Measurements from ENCODE around the gene FNDC3B.
"Not testable (repeated sequence)": the region's sequence is repeated elsewhere in the genome, so short reads cannot be mapped to it uniquely, and the experiment has no call there.

The FNDC3B gene

DNA sequence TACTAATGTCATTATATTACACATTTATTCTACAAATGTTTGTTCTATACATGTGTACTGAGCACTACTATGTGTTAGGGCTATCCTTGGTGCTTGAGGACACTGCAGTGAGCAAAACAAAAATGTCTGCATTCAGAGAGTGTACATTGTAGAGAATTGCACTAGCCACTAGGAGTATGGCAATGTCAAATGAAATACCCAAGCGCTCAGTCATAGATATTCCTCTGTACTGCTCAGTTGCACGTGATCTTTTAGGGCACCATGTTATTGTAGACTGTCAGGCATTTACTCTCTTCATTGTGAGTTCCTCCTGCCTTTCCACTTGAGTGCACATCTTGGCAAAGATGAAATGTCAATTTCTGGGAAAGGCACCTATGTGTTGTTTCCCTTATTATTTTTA, 36.8 kb downstream of the FNDC3B start:
- no peak for DNase-seq

DNA sequence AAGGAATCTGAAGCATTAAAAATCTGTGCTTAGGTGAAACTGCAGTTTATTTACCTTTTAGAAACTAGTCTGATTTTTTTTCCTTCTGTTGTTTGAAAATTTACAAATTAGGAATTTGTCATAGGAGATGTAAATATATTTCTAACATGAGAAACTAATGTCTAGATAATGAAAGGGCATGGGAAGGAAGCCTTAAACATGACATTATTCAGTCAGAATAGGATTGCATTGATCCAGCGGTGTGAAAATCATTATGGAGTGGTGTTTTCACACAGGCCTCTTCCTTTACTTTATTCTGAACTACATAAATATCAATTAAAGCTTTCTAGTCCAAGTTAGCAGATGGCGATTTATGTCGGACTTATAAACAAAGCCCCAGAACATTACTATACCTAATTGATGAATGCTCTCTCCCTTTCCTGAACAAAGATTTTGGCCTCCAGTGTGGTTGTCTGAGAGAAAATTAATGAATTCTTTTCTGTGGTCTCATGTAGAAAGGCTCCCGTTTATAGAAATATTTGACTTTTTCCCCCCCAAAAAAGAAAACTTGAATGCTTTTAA, 37.9 kb downstream of the FNDC3B start:
- no peak for DNase-seq

DNA sequence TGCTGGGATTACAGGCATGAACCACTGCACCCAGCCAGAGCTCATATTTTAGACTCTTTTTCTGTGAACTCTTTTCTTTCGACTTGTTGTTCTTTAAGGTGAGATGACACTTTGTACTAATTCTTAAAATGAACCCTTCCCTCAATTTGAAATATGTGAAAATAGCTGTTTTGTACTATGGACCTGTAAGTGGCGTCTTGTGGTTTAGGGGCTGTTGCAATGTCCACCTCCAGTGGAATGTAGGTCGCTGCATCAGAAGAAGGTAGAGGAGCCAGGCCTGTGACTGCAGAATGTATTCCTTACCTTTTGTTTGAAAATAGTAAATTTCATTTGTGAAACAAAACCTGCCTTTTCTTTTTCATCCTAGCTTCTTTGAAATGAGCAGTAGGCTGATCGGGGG, 38.9 kb downstream of the FNDC3B start:
- no peak for DNase-seq

DNA sequence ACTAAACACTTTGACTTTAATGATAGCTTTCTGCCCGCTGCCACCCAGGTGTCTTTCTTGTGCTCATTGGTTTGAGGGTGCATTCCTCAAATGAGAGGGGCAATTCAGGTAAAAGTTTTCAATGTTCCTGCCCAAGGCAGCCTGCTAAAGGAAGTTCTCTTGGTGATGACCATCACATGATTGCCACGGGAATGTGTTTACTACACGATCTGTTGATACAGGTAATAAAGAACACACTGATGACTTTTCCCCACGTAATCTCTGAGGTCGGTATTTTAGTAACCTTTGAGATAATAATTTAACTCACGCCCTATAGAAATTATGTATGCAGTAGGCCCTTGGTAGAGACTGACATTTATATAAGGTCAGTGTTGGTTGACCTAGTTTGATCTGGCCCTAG, 39.3 kb downstream of the FNDC3B start:
- DNase-seq, result no peak

DNA sequence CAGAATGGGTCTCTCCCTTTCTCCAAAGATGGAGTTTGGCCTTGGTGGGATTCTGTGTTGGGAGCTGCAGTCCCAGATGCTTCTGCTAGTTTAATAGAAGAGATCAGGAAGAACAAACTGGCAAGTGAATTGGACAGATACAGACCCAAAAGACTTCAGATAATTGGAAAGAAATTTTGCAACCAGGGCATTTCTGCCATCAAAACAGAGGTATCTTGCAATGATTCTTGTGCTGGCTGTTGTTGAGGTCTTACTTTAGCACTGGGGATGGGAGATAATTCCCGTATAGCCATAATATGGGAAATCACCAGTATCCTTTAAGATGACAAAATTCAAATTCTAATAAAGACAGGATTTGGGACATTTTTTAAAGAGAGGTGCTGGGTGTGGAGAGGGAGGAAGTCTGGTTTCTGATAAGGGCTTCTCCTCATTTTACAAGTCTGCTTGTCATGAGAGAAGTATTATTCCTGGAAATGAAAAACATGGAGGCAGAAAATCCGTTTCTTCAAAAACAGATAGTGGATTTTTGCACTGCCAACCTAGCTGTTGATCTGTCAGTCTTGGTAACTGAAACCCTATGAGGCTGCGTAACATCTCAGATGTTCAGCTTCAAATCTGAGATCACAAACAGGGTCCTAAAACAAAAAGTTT, 40.1 kb downstream of the FNDC3B start:
- DNase-seq, result no peak

DNA sequence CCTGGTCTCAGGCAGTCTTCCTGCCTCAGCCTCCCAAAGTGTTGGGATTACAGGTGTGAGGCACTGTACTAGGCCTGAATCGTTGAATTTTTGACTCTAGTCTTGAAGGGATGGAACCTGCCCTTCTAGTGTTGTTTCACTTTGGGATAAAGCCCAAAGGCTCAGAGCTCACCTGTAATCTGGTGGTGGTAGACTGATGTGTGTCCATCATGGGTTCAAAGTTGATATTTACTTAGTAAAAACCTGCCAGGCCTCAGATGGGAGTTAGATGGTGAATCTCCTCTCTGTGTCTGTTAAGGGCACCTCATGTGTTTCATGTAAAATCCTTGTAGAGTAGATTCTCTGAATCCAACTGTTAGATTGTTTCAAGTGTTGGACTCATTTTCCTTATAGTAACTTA, 41.1 kb downstream of the FNDC3B start:
- no peak for DNase-seq

DNA sequence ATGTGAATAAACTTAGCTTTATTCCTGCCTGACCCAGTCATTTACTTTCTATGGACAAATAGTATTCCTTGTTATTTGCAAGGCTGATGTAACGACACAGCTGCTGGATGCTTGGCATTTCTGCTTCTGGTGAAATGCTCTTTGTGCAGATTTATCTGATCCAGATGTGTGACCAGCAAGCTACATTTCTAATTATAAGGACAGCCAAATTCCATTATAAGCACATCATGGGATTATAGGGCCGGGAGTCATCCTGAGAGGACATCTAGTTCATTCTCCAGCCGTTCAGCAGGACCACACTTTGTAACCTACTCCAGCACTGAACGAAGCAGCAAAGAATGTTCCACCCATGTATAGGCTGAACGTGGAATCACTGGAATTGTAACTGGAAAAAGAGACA, 42.9 kb downstream of the FNDC3B start:
- peak; percentile 77 for DNase-seq

DNA sequence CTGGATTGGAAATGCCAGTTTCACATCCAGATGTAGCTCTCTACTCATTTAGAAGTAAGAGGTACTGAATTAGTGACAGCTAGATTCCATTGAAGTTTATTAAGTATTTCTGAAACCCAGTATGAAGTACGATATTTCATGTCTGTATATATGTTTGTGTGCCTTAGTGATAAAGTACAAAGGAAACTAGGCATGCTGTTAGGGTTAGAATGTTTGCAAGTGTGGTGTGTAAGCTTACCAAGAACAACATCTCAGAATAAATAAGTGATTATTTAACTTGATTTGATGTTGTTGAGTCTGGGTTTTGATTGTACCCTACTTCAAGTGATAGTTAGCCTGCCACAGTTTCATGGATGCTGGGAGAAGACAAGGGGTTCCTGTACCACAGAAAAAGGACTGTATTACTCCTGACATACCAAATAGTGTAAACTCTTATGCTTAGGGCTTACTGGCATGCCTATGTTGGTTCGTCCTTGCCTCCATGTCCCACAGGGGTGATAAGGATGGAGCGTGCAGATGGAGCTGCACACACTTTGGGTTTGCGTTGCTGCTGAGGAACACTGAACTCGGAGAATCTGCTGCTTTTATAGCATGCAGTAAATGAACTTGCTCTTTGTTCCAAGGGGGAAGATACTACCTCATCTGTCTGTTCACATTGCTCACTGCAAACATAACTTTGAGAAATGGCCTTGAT, 43.6 kb downstream of the FNDC3B start:
- DNase-seq, result no peak

DNA sequence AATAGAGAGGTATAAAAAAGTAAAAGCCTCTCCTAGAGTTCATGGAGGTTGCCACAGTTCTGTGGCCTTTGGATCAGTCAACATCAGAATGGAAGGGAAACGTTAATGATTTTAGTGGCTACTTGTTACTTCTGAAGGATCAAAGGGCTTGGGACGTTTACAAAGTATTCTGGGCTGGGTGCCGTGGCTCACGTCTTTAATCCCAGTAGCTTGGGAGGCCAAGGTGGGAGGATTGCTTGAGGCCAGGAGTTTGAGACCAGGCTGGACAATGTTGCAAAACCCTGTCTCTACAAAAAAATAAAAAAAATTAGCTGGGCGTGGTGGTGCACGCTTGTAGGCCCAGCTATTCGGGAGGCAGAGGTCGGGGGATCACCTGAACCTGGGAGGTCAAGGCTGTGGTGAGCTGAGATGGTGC, 44.6 kb downstream of the FNDC3B start:
- DNase-seq, result no peak

DNA sequence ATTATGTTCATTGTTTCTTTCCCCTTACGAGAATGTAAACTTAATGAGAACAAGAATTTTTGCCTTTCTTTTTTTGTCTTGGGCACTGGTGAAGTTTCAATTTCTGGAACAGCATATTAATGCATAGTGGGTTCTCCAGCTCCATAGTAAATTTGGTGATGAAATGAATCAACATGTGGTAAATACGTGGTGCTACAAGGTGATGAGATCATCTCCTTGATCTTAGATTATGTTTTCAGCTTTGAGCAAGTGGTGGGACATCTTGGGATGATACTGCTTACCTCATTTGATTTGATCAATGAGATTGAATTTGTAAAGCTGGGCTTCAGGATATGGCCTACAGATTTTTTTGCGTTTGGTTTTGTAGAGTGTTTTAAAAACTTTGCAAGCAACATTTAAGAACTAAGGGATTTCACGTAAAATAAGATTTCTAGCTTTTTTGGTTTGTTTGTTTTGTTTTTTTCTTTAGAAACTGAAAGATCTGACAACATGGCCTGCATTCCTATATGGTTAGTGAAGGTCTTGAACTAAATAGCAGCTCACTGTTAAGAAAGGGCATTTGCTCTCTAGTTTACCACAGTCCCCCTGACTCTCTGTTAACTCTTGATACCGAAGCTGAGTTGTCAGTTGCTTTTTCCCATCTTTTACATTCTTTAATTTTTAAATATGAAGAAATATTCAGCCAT, 45.6 kb downstream of the FNDC3B start:
- DNase-seq, result no peak

DNA sequence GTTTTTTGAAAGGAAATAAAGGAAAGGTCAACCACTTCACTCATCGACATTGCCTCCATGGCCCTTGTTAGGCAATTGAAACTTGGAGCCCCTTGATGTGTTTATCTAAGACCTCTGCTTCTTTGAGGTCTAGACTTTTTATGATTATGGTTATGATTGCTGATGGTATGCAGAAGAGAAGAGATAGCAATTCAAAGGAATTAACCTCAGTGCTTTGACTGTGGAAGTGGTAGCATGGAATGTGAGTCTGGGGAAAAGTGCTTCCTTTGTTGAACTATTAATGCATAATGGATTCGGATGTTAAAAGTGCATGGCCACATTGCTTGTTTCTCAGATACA, 46.1 kb downstream of the FNDC3B start:
- DNase-seq, result no peak

DNA sequence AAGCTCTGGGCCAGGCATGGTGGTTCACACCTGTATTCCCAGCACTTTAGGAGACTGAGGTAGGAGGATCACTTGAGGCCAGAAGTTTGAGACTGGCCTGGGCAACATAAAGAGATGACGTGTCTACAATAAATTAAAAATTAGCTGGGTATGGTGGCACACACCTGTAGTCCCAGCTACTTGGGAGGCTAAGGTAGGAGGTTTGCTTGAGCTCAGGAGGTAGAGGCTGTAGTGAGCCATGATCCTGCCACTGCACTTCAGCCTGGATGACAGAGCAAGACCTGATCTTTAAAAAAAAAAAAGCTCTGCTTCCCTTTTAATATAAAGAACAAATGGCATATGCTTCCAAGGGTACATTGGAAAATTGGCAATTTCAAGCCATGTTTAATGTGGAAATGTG, 46.7 kb downstream of the FNDC3B start:
- no peak for DNase-seq

DNA sequence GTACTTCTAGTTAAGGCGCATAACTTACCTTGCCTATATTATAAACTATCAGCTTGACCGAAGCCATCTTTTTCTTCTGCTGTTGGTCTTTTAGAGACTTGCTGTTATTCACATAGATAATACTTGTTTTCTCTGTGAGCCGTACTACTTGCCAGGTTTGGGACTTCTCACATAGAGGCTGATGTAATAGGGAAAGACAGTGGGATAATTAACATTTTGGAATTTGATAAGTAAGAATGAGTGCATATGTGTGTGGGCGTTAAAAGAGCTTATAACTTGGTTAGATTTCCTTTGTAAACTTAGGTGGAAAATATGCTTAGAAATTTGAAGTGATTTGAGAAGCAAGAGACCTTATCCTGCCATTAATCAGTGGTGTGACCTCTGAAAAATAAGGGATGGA, 47.8 kb downstream of the FNDC3B start:
- no peak for DNase-seq

DNA sequence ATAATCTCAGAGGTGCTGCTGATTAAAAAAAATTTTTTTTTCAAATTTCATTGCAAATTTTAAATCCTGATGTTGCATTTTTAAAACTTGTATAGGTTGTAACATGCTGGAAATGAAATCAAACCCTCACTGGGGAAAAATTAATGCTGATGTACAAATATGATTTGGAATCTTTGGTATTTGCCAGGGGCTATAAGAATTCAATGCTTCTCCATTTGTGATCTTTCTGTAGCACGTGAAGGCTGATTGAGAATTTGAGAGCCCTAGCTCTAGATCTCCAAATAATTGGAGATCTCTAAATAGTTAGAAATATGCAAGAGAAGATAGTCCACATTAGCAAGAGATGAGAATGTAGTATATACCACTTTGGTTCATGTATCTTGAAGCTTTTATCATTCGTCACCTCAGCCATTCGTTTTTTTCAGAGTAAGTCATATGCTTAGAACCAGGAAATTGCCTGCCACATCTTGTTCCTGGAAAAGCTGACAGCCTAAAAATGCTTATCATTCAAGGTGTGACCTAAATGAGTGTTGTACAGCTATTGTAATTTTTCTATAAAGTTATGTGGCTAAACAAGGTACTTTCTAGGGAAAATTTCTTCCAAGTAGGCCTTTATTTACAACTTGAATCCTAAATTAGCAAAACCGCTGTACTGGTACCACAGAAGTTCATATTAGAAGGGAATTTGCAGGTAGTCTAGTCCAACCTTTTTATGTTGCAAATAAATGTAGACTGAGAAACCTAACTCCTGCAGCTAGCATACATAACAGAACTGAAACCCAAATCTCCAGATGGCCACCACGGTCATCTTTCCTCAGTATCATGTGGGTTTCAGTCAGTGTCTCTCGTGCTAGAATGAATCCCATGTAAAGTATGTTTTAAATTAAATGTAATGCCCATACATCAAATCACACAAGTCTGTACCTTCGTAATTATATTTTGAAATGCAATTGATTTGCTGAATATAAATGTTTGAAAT, 48.5 kb downstream of the FNDC3B start:
- DNase-seq, result no peak

DNA sequence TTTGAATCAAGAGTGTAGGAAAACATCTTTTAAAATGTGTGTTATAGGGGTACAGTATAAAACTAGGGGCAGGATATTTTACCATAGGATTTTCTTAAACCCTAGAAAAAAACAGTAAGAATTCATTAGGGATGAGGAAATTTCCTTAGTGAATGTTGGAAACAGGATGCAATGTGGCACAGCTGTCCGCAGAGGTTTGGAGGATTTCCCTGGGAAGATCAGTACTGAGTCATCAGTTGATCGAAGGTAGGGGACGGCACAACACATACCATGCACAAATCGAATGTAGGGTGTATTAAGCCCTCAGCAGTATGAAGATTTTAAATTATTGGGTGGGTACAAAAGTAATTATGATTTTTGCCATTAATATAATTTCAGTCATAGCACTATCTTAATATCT, 49.9 kb downstream of the FNDC3B start:
- DNase-seq, result no peak

DNA sequence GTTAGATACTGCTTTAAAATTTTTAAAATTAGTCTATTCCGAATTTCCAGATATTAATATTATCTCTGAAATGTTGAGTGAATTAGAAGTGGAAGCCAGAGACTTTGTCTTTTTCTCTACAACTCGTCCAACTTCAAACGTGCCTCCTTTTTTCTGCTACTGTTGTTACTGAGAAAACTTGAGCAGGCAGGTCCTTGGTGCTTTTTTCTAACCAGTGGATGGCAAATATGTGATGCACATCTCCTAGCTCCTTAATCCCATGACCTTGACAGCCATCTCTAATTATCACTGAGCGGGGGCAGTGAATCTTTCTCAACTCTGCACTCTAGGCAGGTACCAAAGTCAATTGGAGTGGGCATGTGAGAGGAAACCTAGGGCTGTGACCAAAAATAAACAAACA, 50.7 kb downstream of the FNDC3B start:
- no peak for DNase-seq

DNA sequence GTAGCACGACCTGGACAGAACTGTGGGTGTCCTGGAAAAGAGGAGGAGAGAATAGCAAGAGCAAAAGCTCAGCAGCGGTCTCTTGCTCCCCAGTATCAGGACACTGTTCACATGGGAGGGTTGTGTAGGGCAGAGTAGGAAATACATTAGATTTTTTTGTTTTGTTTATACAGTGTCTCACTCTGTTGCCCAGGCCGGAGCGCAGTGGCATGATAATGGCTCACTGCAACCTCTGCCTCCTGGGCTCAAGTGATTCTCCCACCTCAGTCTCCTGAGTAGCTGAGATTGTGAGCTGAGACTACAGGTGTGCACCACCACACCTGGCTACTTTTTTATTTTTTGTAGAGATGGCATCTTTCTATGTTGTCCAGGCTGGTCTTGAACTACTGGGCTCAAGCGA, 53.3 kb downstream of the FNDC3B start:
- DNase-seq, result no peak

DNA sequence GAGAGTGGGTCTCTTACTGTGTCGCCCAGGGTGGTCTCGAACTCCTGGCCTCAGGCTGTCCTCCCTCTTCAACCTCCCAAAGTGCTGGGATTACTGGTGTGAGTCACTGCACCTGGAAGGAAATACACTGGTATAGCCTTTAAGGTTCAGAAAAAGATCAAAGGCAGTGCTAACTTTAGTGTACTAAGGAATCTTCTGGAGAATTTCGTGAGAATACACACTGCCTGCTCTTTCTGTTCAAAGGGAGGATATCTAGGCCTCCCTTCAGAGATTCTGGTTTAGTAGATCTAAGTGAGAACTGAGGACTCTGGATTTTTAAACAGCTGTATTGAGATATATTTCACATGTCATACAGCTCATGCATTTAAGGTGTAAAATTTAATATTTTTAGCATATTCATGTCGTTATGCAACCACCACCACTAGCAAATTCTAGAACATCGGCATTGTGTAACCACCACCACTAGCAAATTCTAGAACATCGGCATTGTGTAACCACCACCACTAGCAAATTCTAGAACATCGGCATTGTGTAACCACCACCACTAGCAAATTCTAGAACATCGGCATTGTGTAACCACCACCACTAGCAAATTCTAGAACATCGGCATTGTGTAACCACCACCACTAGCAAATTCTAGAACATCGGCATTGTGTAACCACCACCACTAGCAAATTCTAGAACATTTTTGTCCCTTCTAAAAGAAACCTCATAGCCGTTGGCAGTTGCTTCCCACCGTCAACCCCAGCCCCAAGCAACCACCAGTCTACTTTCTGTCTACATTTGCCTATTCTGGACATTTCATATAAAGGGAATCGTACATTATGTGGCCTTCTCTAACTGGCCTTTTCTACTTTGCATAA, 54.4 kb downstream of the FNDC3B start:
- not testable (repeated sequence) for DNase-seq

DNA sequence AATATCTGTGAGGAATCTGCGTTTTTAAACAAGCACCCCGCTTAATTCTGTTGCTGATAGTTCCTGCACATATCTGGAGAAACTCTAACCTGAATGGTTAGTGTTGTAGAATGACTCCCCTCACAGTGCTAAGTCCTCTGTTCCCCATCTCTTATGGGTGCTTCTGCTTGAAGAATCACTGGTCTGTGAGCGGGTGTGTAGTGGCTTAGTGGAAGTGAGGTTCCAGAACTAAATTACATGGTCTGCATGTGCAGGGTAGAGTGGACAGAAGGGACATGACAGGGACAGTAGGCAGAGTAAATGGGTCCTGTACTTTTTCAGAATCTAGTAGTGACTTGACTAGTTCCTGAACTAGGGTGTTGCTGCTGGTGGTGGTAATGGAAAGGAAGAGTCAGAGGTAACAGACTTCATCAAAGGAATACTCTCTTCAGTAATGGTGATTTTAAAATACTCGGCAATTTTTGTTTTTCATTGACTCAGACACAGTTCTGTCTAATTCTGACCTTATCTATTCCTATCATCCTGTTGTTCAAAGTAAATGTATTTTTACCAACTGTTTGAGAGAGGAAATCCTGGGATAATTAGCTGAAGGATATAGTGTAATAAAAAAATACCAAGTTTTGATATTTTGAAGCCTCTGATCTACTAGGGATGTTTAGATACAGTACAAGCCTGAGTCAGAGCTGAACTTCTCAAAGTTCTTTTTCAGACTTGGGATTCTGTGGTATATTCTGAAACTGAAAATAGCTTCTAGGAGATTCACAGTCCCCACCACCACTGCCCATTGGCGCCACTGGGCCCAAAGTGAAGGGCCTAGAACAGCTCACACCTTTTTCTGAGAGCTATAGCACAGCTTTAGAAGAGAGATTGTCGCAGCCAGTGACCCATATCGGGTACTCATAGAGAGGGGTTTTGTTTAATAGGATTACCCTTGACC, 55.5 kb downstream of the FNDC3B start:
- DNase-seq, result no peak

DNA sequence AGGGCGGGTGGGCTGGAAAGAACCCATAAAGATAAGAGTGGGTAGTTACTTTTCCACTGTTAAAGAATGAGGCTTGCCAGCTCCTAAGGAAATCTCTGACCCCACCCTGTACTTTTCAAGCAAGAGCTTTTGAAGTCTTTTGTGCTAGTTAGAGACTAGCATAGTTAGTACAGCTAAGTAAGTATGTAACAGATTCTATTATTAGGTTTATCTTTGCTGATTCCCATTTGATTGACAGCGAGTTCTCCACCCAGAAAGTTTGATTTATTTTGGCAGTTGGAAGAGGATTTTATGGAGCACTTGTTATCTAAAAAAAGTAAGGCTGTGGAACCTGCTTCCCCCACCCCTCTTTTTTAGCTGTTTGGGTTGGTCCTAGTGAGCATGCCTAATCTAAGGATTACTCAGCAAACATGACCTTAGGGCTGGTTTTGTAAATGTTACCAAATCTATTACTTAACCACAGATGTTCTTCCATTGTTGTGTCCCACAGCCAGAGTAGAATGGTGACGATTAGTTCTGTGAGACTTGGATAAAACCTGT, 57.6 kb downstream of the FNDC3B start:
- no peak for DNase-seq
